SK-N-DZ (cell line): ENCODE results near the gene NELL1.

Experiments
- DNase-seq: peaks from one replicate; pipeline ENCODE4 v3.0.0-alpha.2; 2015; ENCODE audit warnings: low spot score

The NELL1 gene

GRCh38 chr11:20963596-20963995, 294.2 kb downstream of the NELL1 start:
- DNase-seq: no peak

- no peak for DNase-seq
These were observed 295.6 kb downstream of the NELL1 start for GRCh38 chr11:20964985-20965384.

GRCh38 chr11:20966489-20966888, 297.1 kb downstream of the NELL1 start:
- DNase-seq: no peak

GRCh38 chr11:20973940-20974559, 304.7 kb downstream of the NELL1 start:
- DNase-seq: no peak

GRCh38 chr11:20980736-20981135, 311.4 kb downstream of the NELL1 start:
- no peak for DNase-seq

GRCh38 chr11:20990447-20990846, 321.1 kb downstream of the NELL1 start:
- no peak for DNase-seq

GRCh38 chr11:20991471-20991870, 322.1 kb downstream of the NELL1 start:
- no peak for DNase-seq

- DNase-seq: no peak
These were observed 337.9 kb downstream of the NELL1 start for GRCh38 chr11:21007297-21007696.

GRCh38 chr11:21018248-21018647, 348.9 kb downstream of the NELL1 start:
- peak; percentile 6 for DNase-seq

GRCh38 chr11:21026685-21027084, 357.3 kb downstream of the NELL1 start:
- no peak for DNase-seq

GRCh38 chr11:21037850-21038249, 368.5 kb downstream of the NELL1 start:
- no peak for DNase-seq

GRCh38 chr11:21038801-21039200, 369.4 kb downstream of the NELL1 start:
- no peak for DNase-seq

- DNase-seq: no peak
These were observed 371.2 kb downstream of the NELL1 start for GRCh38 chr11:21040630-21041029.

- no peak for DNase-seq
These were observed 379.2 kb downstream of the NELL1 start for GRCh38 chr11:21048626-21049025.

- no peak for DNase-seq
These were observed 384.1 kb downstream of the NELL1 start for GRCh38 chr11:21053466-21053865.

- DNase-seq: no peak
These were observed 387.3 kb downstream of the NELL1 start for GRCh38 chr11:21056644-21057043.

- DNase-seq: no peak
These were observed 390.5 kb downstream of the NELL1 start for GRCh38 chr11:21059879-21060278.

- no peak for DNase-seq
These were observed 396.6 kb downstream of the NELL1 start for GRCh38 chr11:21066030-21066429.

GRCh38 chr11:21068886-21069285, 399.5 kb downstream of the NELL1 start:
- DNase-seq: no peak

- no peak for DNase-seq
These were observed 400.5 kb downstream of the NELL1 start for GRCh38 chr11:21069909-21070308.

- DNase-seq: no peak
These were observed 403.2 kb downstream of the NELL1 start for GRCh38 chr11:21072558-21072957.

GRCh38 chr11:21082853-21083252, 413.5 kb downstream of the NELL1 start:
- no peak for DNase-seq

- DNase-seq: no peak
These were observed 419.5 kb downstream of the NELL1 start for GRCh38 chr11:21088930-21089329.

- DNase-seq: no peak
These were observed 435.3 kb downstream of the NELL1 start for GRCh38 chr11:21104641-21105040.
